ENCODE data around the gene NHS. TPM values are rescaled to one million over a fixed set of nuclear protein-coding genes. Genes with fewer than 3 reads are reported as not detected.

NHS gene
- total RNA-seq, 2 donors from 2014 or later = 1.2 to 2.7 TPM

DNA sequence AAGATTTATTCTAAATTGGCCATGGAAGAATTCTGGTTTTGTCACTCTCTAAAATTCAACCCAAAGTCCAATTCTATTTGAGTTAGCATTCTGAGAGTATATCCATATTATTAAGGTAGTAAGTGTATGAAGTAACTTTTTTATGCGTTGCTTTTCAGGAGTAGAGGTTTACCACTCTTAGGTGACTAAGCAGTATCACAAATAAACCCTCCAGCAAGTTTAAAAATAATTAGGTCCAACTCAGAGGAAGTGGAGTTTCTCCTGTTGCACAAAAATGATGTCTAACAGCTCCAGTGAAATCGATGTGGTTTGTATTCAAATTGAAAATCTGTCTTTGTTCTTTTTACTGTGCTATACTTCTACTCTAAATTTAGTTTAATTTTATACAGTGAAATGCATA is 368.9 kb downstream of the NHS start:
- Mint-ChIP-seq H3K36me3 (no peaks in the 10 kb centered on the region), H3K9me3 (no peaks in the 10 kb centered on the region), H3K27ac (no peak overlapping the region)
- no peak for DNase-seq (ENCODE audit: low spot score in 2 of 2)
- ATAC-seq = no peak

- DNase-seq (ENCODE audit: low spot score in 2 of 2) = no peak
- Mint-ChIP-seq H3K36me3 (no peaks in the 10 kb centered on the region), H3K9me3 (no peaks in the 10 kb centered on the region), H3K27ac (no peak overlapping the region)
- ATAC-seq = no peak
Observed at GRCh38 chrX:17744896-17745523, 370.0 kb downstream of the NHS start.

DNA sequence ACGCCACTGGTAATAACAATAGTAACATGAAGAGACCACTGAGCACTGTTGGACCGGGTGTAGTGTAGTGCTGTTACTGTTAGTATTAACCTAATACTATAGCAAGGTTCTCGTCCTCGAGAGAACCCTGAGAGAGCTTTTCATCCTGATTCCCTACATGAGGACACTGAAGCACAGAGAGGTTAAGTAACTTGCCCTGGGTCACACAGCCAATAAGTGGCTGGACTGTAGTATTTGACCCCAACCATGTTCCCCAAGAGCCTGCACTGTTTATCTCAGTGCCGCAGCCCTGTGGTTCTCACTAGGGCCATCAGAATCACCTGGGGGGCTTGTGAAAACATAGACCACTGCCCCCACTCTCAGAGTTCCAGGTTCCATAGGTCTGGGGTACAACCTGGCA is 372.7 kb downstream of the NHS start:
- no peak for ATAC-seq

GRCh38 chrX:17748684-17749083 is 373.7 kb downstream of the NHS start:
- Mint-ChIP-seq H3K9me3 (no peaks in the 10 kb centered on the region), H3K36me3 (no peaks in the 10 kb centered on the region), H3K27ac (no peak overlapping the region)
- no peak for ATAC-seq
- DNase-seq (ENCODE audit: low spot score in 2 of 2) = no peak

More for the DNA sequence above, 372.7 kb downstream of the NHS start:
- Mint-ChIP-seq H3K9me3 (no peaks in the 10 kb centered on the region), H3K36me3 (no peaks in the 10 kb centered on the region), H3K27ac (no peak overlapping the region)
- no peak for DNase-seq (ENCODE audit: low spot score in 2 of 2)

DNA sequence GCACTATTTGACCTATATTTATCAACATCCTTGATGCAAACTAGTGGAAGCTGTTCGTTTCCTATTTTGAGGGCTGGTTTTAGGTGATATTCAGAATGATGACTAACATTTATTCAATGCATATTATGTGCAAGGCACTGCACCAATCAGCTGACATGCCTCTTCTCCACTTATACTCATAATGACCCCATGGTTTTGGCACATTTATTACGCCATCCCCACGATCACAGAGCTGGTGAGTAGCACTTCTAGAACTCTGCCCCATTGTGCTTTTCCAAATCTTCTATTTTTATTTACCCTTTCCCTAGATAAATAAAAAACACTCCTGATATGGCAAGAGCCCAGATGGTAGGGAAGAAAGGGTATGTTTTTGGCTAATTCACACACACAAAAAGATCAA is 375.4 kb downstream of the NHS start:
- ATAC-seq = no peak
- DNase-seq (ENCODE audit: low spot score in 2 of 2) = no peak
- no peak overlapping the region for H3K27ac Mint-ChIP-seq
- no peaks in the 10 kb centered on the region for H3K36me3 Mint-ChIP-seq
- no peaks in the 10 kb centered on the region for H3K9me3 Mint-ChIP-seq

GRCh38 chrX:17758382-17758781 is 383.4 kb downstream of the NHS start:
- Mint-ChIP-seq H3K9me3 (no peaks in the 10 kb centered on the region), H3K27ac (no peak overlapping the region), H3K36me3 (no peaks in the 10 kb centered on the region)
- DNase-seq (ENCODE audit: low spot score in 2 of 2) (no peak), ATAC-seq (no peak)

DNA sequence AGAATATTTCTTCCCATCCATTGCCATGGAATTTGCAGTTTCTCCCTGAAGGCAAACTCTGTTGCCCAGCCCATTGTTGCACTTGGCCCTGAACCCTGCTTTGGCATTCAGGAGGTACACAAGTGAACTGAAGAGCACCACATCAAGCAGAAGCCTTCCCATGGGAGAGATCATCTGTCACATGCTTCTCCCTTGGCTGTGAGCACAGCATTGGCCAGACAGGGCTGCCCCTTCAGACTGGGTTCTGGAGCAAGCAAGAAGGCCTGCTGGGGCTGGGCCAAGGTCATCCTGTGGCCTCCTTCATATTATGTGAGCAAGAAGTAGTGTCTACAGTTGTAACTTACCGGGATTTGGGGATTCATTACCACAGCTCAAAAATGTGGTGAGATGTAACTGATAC is 385.0 kb downstream of the NHS start:
- DNase-seq (ENCODE audit: low spot score in 2 of 2) (no peak), ATAC-seq (no peak)
- no peaks in the 10 kb centered on the region for H3K9me3 Mint-ChIP-seq
- no peak overlapping the region for H3K27ac Mint-ChIP-seq
- no peaks in the 10 kb centered on the region for H3K36me3 Mint-ChIP-seq

- DNase-seq (ENCODE audit: low spot score in 2 of 2) = no peak
- no peak for ATAC-seq
- Mint-ChIP-seq H3K27ac (no peak overlapping the region), H3K9me3 (no peaks in the 10 kb centered on the region), H3K36me3 (no peaks in the 10 kb centered on the region)
Observed at GRCh38 chrX:17767734-17768133, 392.7 kb downstream of the NHS start.

GRCh38 chrX:17768997-17769396 is 394.0 kb downstream of the NHS start:
- Mint-ChIP-seq H3K27ac (no peak overlapping the region), H3K36me3 (no peaks in the 10 kb centered on the region), H3K9me3 (no peaks in the 10 kb centered on the region)
- ATAC-seq (no peak), DNase-seq (ENCODE audit: low spot score in 2 of 2) (no peak)

DNA sequence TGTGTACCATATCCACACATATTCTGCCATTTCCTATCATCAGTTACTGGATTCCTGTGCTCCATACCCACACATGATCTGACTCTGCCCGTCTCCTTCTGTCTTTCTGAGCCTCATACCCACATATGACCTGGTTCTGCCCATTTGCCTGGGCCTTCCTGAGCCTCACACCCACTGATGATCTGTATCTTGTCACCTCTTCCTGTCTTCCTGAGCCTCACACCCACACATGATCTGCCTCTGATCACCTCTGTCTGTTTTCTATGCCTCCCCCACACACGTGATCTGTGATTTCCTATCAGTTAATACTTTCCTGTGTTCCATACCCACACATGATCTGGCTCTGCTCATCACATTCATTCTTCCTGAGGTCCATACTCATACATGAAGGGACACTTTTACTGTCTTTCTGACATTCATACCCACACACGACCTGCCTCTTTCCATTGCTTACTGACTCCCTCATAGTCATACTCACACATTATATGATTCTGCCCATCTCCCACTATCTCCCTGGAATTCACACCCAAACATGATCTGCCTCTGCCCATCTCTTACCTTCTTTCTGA is 394.8 kb downstream of the NHS start:
- no peak overlapping the region for H3K27ac Mint-ChIP-seq
- ATAC-seq (peak; percentile 30 to 70), DNase-seq (ENCODE audit: low spot score in 2 of 2) (no peak)
- H3K36me3 Mint-ChIP-seq = no peaks in the 10 kb centered on the region
- H3K9me3 Mint-ChIP-seq = no peaks in the 10 kb centered on the region

- Mint-ChIP-seq H3K9me3 (peaks cover 0 to 5% of the 10 kb centered on the region in 2 donors), H3K27ac (no peak overlapping the region), H3K36me3 (no peaks in the 10 kb centered on the region)
- no peak for DNase-seq (ENCODE audit: low spot score in 2 of 2)
- peak in 1 of 2 donors; percentile 54 for ATAC-seq
Observed at GRCh38 chrX:17773221-17773876, 398.3 kb downstream of the NHS start.

DNA sequence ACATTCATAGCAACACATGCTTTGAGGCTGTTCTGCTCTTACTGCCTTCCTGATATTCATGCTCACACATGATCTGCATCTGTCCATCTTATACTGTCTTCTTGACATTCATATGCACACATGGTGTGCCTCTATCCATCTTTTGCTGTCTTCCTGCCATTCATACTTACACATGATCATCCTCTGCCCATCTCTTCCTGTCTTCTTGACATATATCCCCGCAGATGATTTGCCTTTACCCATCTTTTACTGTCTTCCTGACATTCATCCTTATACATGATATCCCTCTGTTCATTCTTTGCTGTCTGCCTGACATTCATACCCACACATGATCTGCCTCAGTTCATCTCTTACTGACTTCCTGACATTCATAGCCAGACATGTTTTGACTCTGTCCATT is 399.1 kb downstream of the NHS start:
- Mint-ChIP-seq H3K36me3 (no peaks in the 10 kb centered on the region), H3K9me3 (peaks cover 0 to 5% of the 10 kb centered on the region in 2 donors), H3K27ac (no peak overlapping the region)
- ATAC-seq = no peak
- no peak for DNase-seq (ENCODE audit: low spot score in 2 of 2)

DNA sequence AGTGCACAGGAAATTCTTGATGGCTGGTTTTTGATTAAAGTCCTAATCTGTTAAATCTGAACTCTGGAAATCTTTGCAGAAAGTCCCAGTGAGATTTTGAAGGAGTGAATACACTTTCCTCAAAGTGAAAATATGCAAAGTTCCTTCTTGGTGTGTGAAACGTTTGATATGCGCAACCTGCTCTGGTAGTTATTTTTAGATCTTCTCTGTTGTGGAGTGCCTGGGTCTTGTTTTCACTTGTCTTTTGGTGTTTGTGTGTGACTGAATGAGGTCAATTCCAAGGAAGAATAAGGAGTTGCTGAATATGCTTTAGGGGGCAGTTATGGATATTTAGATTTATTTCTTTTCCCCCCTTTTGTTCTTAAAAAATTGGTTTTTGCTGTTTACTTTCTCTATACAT is 404.0 kb downstream of the NHS start:
- Mint-ChIP-seq H3K27ac (no peak overlapping the region), H3K36me3 (peaks cover 0 to 6% of the 10 kb centered on the region in 2 donors)
- ATAC-seq = no peak

DNA sequence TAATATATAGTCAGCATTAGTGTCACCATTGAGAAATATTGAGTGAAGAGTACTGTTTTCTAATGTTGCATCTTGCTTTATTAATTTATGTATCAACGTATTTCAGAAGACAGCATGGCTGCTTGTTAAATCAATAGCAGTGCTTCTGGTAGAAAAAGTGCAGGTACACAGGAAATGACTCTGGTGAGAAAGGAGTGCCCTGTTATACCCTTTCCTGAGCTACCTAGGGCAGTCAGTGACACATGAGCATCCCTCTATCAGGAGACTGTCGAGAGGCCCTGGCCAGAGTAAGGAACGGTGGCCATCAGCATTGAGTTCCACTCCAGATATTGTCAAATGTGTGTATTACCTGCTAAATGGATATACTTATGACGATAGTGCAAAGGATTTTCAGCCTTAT is 404.4 kb downstream of the NHS start:
- H3K9me3 Mint-ChIP-seq = peaks cover 0 to 10% of the 10 kb centered on the region in 2 donors
- no peak for DNase-seq (ENCODE audit: low spot score in 2 of 2)
- ATAC-seq = no peak
- H3K27ac Mint-ChIP-seq = no peak overlapping the region
- H3K36me3 Mint-ChIP-seq = peaks cover 0 to 6% of the 10 kb centered on the region in 2 donors

More for the DNA sequence above, 404.0 kb downstream of the NHS start:
- DNase-seq (ENCODE audit: low spot score in 2 of 2) = no peak
- H3K9me3 Mint-ChIP-seq = peaks cover 0 to 10% of the 10 kb centered on the region in 2 donors

Measured in activated naive CD4-positive, alpha-beta T cell treated with anti-CD3 and anti-CD28 coated beads, Interleukin-2, amount 50 U/mL, for 72 hours (primary cell).